Liver (tissue), 3 donors: ENCODE results near the gene GNAS-AS1.

Source experiments
- CTCF ChIP-seq: fragments of 150-350 bp; IDR thresholded peaks from 2 replicates; pipeline ENCODE4 v1.5.1; 2017; ENCODE audit warnings: improper control_type of control experiment, low read depth, low read length; ENCODE audit not compliant: missing input control
- GABPA ChIP-seq, 2 donors: IDR thresholded peaks in 1 of 2; conservative IDR thresholded peaks in 1 of 2; 2 replicates each; pipeline ENCODE4 v1.6.1; 2016; ENCODE audit warnings: antibody characterized with exemption in 2 of 2, mild to moderate bottlenecking in 1 of 2, moderate library complexity in 1 of 2
- JUND ChIP-seq, 2 donors: IDR thresholded peaks; 2 replicates each; pipeline ENCODE4 v1.6.1; 2016; ENCODE audit warnings: antibody characterized with exemption in 2 of 2
- REST ChIP-seq: IDR thresholded peaks from 2 replicates; pipeline ENCODE4 v1.6.1; 2016; ENCODE audit warnings: antibody characterized with exemption, mild to moderate bottlenecking
- donor health status: healthy.
- donor health status: healthy.

GRCh38 chr20:58880441-58880840, 29.7 kb upstream of the GNAS-AS1 start:
- no peak for TF ChIP-seq CTCF
- TF ChIP-seq REST, result no peak
- TF ChIP-seq GABPA (IDR thresholded peaks at IDR 0.05 in 1 of 2, conservative IDR thresholded peaks at IDR 0.05 in 1 of 2), result no peak
- no peak for TF ChIP-seq JUND (IDR thresholded peaks at IDR 0.05)
